ENCODE measurements around the gene TEC. TPM values are rescaled to one million over a fixed set of nuclear protein-coding genes. Genes with fewer than 3 reads are reported as not detected.

The TEC gene
- total RNA-seq, 1 donor from 2014 or later: 1.6 TPM

GRCh38 chr4:48130100-48130499 is 139.5 kb downstream of the TEC start:
- no peak for FAIRE-seq
- no peak for DNase-seq (ENCODE audit: low spot score in 2 of 2)

DNA sequence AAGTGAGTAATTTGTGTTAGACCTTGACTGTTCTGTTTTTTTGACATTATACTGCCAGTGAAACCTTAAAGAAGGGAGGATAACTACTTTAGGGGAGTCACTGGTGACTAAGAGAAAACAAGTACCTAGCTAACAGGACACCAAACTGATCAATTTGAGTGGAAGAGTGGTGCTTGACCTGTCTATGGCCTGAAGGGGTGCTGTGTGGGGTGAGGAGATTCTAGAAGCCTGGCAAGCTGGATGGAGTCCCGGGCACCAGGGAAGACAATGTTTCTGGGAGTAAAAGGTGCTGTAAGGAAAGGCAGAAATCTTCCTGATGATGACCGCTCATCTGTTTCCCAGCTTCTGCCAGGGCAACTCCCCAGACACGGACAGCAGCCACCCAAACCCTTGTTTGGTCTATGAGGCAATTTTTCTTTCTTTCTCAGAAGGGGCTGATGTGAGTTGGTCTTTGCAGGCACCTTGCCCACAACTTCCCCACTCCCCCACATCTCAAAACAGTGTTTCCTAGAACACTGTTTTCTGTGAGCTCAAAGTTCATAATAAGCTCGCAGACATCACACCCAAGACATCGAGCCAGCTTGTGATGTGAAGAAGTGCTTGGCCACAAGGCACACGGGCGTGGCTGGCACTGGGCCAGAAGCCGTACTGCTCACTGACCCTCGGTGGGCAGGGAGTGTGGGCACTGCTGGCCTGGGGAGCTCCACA is 140.2 kb downstream of the TEC start:
- no peak for FAIRE-seq
- no peak for DNase-seq (ENCODE audit: low spot score in 2 of 2)

DNA sequence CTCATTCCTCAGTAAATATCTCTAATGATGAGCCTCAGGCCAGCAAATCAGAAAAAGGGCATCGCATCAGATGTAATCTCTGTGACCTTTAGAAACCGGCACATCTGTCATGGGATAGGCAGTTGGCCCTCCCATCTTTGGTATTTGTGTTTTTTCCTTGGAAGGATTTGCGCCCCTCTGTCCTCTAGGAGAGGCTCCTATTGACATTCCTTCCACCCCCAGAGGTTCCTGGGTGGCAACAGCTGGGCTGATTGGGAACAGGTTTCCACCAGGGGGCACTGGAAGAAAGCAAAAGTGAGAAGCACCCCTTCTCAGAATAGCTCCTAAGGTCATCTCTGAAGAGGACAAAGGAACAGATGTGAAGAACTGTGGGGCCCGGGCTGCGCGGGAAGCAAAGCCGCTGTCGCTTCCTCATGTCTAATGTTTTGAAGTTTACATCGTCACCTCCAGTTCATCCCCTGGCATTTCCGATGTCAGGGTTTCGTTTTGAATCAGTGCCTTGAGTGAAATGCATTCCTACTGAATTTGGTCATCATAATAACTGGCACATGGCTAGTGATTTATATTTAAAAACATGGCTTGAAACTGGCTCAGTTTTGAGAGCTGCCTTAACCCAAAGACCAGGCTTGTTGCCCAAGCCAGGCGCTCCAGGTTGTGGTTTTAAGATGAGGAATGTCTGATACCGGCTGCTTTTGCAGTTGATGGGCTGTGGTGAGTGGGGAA is 141.8 kb downstream of the TEC start:
- FAIRE-seq (no peak), DNase-seq (ENCODE audit: low spot score in 2 of 2) (no peak)

- FAIRE-seq (no peak), DNase-seq (ENCODE audit: low spot score in 2 of 2) (no peak)
Observed at GRCh38 chr4:48127231-48127630, 142.4 kb downstream of the TEC start.

- no peak for FAIRE-seq
Observed at GRCh38 chr4:48126621-48127020, 143.0 kb downstream of the TEC start.

DNA sequence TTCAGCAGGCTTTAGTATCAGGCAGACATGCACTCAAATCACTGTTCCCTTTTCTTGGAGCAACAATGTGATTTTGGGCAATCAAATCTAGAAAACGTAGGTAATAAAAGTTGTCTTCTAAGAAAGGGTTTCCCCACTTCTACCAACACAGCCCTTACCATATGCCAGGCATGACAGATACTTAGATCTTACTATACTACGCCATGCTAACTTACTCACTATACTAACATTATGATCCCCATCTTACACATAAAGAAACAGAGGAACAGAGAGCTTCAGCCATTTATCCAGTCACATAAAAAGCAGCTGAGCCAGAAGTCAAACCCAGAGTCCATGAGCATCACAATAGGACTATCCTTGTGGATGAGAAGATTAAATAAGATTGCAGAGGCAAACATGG is 144.8 kb downstream of the TEC start:
- DNase-seq (ENCODE audit: low spot score in 2 of 2) (no peak), FAIRE-seq (no peak)

More at GRCh38 chr4:48126621-48127020, 143.0 kb downstream of the TEC start:
- no peak for DNase-seq (ENCODE audit: low spot score in 2 of 2)

DNA sequence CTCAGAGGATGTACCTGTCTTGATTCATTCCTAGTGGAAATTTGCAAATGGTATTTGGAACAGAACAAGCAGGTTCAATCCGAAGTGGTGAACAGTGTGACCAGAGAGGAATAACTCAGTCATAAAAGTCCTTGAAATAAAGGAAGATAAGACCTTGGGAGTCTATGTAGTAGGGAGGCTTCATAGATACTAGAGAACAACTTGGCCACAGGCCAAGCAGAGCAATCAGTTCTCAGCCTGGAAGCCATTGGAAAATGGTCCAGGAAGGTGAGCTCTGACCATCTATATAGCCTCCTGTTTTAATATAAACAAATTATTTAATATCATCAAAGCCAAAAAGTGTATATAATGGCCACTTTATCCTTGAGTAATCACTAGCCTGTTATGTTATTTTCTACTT is 146.9 kb downstream of the TEC start:
- FAIRE-seq: no peak
- DNase-seq (ENCODE audit: low spot score in 2 of 2): no peak

GRCh38 chr4:48121180-48121579 is 148.5 kb downstream of the TEC start:
- no peak for FAIRE-seq
- DNase-seq (ENCODE audit: low spot score in 2 of 2): no peak

DNA sequence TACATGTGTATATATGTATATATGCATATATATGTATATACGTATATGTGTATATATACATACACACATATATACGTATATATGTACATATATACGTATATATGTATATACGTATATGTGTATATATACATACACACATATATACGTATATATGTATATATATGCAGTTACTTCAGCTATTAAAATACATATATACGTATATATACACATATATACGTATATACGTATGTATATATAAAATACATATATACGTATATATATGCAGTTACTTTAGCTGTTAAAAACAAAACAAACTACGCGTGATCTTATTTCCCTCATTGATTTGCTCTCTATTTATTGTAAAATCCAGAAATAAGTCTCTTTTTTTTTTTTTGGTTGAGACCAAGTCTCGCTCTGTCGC is 149.5 kb downstream of the TEC start:
- DNase-seq (ENCODE audit: low spot score in 2 of 2) (no peak), FAIRE-seq (peak; percentile 67)

GRCh38 chr4:48119646-48120045 is 150.0 kb downstream of the TEC start:
- DNase-seq (ENCODE audit: low spot score in 2 of 2) (no peak), FAIRE-seq (no peak)

DNA sequence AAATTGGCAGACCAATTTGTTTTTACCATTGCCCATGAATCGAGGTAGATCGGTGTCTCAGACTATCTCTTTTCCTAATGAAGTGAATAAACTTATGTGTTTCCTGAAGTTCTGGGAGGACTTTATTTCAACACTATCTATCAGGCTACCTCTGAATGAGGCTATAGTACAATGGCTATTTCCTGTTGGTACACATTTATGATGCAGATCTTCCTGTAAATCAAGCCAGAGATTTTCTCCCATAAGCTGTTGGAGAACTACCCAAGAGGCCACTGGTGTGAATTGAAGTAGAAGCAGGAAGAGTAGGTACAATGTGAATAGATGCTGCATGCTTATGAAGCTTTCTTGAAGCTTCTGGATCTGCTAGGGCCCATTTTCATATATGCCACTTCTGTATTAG is 151.6 kb downstream of the TEC start:
- no peak for FAIRE-seq

DNA sequence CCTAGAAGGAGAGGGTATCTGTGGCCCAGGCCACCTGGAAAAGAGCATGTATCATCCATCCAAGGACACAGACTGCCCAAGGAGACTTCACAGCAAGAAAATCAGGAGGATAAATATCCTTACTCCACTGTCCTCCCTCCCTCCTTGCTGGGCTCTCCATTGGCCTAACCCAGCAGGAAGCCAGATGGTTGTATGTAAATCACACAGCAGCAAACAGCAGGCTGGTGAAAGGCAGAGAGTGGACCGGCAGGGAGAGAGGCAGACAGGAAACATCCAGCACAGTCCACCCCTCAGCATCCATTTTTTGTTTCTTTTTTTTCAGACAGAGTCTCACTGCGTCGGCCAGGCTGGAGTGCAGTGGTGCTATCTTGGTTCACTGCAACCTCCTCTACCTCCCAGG is 153.1 kb downstream of the TEC start:
- FAIRE-seq: no peak
- no peak for DNase-seq (ENCODE audit: low spot score in 2 of 2)

More for the DNA sequence above, 151.6 kb downstream of the TEC start:
- DNase-seq (ENCODE audit: low spot score in 2 of 2): no peak

DNA sequence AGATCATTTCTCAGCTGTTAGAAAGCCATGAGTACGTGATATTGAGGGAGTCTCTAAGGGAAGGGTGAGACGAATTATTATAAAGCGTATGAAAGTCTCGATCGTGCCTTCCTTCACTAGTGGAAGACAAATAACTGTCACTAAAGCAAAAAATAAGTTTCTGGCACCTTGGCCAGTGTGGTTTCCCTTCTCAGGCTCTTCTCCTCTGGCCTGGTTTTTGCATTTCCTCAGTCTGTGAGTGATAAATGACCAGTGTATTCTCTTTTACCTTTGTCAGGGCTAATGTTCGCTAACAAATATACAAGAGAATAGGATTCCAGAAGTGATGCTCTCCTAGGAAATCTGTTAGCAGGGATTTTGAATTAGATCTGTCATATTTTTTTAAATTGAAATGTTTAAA is 155.2 kb downstream of the TEC start:
- DNase-seq (ENCODE audit: low spot score in 2 of 2): no peak
- FAIRE-seq: no peak

DNA sequence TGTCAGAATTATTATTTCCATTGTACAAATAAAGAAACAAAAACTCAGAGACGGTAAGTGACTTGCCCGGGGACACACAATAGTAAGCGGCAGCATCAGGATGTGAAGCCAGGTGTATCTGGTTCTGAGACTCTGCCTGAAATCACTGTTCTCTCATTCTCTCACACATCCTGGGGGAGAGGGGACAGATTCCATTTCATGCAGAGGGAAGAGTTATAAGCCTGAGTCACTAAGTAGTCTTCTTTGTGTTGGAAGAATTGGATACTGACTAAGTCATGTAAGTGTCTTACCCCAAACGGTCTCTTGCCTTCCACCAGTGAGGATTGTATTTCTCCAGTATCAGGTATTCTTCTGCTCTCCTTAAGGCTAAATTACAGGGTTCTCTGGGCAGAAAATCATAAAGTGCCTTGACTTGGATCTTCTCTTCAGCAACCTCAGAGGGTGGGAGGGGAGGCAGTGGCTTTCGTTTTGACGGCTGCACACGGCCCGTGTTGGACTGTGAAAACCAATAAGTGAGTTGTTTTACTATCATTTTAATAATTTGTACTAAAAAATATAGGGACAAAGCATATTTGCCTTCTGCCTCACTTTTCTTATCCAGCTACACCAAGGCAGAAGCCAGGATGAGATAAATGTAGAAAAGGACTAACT is 157.5 kb downstream of the TEC start:
- DNase-seq (ENCODE audit: low spot score in 2 of 2): no peak
- FAIRE-seq: no peak

- FAIRE-seq (no peak), DNase-seq (ENCODE audit: low spot score in 2 of 2) (no peak)
Observed at GRCh38 chr4:48110452-48110978, 159.1 kb downstream of the TEC start.

DNA sequence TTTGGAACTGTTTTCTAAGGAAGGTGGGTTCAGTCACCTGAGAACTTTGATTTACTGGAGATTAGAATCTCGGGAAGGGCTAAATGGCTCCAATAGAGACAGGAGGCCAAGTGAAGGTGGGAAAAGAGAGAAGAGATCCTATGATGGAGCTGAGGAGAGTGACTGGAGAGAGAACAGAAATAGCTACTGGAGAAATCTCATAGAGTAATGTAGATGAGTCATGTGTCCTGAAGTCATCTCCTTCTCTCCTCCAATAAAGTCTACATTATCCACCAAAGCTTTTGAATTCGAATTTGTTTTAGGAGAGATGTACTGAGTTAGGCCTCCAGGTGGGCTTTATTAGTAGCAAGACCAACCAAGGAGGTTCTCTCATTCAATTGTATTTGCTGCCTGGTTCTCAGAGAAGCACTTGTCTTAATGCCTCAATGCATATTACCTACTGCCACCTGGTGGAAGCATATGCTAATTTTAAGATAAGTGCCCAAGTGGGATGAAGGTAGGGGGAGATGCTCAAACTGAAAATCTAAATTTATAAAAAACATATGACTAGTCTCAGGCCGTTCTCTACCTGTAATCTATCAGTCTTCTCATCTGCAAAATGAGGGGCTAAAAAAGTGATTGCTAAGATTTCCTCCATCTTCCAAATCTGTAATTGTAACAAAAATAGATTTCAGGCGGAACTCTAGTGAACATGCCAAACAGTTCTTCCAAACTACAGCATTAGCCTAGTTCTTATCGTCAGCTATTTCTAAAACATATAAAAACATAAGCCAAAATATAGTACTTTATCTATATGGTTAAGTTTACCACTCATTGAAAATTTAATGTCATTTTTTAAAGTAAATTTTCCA is 160.0 kb downstream of the TEC start:
- no peak for DNase-seq (ENCODE audit: low spot score in 2 of 2)
- FAIRE-seq: no peak

DNA sequence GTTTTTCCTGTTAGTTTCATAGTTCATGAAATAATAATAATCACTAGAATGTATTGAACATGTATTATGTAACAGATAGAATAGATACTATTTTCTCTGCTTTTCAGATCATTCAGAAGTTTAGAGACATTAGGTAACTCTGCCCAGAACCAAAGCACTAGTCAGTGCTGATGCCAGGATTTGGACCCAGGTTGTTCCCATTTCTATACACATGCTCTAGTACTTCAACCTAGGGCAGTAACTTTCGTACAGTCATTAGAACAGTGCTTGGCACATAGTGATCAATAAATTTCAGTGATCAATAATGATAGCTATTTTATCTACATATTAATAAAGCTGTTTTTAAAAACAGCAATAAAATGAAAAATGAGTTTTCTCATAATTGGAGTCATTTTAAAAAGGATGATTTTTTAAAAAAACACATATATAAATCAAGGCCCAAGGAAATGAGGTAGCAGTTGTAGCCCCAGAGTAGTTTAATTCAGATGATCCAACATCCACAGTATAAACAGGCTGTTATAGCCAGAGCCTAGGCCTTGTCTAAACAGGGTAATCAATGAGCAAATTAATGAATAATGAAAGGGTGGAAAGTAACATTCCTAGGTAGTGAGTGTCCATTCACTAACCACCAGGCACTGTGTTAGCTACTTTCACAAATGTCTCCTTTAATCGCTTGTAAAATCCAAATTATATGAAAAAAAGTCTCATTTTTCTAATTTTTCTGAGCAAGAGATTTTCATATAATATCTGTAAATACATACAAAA is 161.1 kb downstream of the TEC start:
- no peak for FAIRE-seq

DNA sequence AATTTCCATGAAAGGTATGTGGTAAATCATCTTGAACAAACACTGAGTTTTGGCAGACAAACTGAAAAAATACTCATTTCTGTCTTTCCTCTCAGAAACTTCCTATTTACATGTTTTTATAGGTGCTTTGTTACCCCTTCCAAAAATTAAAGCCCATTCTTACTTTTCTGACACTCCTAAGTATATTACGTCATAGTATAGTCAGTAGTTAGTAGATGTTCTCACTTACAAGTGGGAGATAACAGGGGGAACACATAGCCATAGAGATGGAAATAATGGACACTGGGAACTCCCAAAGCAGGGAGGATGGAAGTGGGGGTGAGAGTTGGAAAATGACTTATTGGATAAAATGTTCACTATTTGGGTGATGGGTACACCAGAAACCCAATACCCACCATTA is 164.4 kb downstream of the TEC start:
- DNase-seq (ENCODE audit: low spot score in 2 of 2): no peak
- no peak for FAIRE-seq

More for the DNA sequence above, 161.1 kb downstream of the TEC start:
- no peak for DNase-seq (ENCODE audit: low spot score in 2 of 2)

DNA sequence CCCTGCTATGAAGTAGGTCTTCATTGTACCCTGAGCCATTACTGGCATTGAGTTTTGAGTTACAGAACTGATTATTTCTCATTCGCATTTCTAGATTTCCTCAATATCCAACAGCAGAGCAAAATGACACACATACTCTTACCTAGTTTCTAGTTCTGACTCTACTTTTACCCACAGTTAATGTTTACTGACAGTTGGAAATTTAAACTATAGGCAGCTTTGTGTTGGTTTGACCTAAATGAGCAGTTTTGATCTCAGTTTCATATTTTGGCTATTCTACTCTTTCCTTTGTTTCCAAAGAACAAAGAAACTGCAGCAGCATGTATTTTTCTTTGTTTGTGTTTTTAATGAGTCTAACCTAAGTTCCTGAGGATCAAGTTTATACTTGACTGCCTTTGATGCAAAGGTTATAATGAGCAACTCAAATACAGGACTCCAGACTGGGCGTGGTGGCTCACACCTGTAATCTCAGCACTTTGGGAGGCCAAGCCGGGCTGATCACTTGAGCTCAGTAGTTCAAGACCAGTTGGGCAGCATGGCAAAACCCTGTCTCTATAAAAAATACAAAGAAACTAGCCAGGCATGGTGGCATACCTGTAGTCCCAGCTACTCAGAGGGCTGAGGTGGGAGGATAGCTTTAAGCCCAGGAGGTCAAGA is 166.0 kb downstream of the TEC start:
- FAIRE-seq (no peak), DNase-seq (ENCODE audit: low spot score in 2 of 2) (no peak)
